NB4 (cell line): ENCODE data around the gene KAZN.

Experiments
- POLR2A ChIP-seq: IDR thresholded peaks from 2 replicates; pipeline ENCODE4 v1.6.1; 2011; ENCODE audit warnings: mild to moderate bottlenecking; ENCODE audit not compliant: insufficient read length; ENCODE audit errors: extremely low read depth
- TF ChIP-seq, protein P1 (sequence below): IDR thresholded peaks from one replicate; pipeline ENCODE4 v1.5.1; 2012; ENCODE audit warnings: low read depth, low read length
- TF ChIP-seq, protein P2 (sequence below): IDR thresholded peaks from 2 replicates; pipeline ENCODE4 v1.6.1; 2011; ENCODE audit warnings: low read depth, low read length

DNA sequence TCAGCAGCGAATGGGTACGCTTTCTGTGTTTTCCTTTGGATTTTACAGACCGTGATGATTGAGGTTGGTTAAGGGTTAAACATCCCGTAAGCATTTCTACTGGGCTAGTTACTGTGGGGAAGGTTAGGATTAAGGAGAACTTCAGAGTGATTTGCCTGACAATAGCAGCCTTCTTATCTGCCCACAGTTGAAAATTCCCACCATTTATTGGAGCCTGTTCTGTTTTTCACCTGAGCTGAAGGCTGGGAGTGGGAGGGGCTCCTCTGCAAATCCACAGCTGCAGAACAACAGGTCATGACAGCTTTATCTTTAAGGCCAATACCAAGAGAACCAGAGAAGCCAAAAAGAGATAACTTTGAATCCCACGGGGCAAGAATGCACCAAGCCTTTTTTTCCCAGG is 168.6 kb downstream of the KAZN start:
- TF ChIP-seq POLR2A, result no peak
- TF ChIP-seq, protein P1, sequence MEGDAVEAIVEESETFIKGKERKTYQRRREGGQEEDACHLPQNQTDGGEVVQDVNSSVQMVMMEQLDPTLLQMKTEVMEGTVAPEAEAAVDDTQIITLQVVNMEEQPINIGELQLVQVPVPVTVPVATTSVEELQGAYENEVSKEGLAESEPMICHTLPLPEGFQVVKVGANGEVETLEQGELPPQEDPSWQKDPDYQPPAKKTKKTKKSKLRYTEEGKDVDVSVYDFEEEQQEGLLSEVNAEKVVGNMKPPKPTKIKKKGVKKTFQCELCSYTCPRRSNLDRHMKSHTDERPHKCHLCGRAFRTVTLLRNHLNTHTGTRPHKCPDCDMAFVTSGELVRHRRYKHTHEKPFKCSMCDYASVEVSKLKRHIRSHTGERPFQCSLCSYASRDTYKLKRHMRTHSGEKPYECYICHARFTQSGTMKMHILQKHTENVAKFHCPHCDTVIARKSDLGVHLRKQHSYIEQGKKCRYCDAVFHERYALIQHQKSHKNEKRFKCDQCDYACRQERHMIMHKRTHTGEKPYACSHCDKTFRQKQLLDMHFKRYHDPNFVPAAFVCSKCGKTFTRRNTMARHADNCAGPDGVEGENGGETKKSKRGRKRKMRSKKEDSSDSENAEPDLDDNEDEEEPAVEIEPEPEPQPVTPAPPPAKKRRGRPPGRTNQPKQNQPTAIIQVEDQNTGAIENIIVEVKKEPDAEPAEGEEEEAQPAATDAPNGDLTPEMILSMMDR, result no peak
- TF ChIP-seq, protein P2, sequence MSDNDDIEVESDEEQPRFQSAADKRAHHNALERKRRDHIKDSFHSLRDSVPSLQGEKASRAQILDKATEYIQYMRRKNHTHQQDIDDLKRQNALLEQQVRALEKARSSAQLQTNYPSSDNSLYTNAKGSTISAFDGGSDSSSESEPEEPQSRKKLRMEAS, result no peak
